C4-2B (cell line): Measurements from ENCODE around the gene ATP12A.

Experiments
- ZFX ChIP-seq: fragments of 450-650 bp; IDR thresholded peaks from 2 replicates; pipeline ENCODE4 v1.6.1; 2017
- TF ChIP-seq, protein P1 (sequence below): fragments of 450-650 bp; conservative IDR thresholded peaks from 2 replicates; pipeline ENCODE4 v1.5.1; 2017; ENCODE audit warnings: mild to moderate bottlenecking

- TF ChIP-seq, protein P1, sequence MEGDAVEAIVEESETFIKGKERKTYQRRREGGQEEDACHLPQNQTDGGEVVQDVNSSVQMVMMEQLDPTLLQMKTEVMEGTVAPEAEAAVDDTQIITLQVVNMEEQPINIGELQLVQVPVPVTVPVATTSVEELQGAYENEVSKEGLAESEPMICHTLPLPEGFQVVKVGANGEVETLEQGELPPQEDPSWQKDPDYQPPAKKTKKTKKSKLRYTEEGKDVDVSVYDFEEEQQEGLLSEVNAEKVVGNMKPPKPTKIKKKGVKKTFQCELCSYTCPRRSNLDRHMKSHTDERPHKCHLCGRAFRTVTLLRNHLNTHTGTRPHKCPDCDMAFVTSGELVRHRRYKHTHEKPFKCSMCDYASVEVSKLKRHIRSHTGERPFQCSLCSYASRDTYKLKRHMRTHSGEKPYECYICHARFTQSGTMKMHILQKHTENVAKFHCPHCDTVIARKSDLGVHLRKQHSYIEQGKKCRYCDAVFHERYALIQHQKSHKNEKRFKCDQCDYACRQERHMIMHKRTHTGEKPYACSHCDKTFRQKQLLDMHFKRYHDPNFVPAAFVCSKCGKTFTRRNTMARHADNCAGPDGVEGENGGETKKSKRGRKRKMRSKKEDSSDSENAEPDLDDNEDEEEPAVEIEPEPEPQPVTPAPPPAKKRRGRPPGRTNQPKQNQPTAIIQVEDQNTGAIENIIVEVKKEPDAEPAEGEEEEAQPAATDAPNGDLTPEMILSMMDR, result no peak
- no peak for TF ChIP-seq ZFX
Observed at GRCh38 chr13:24636776-24637175, 43.4 kb upstream of the ATP12A start.
